Measurements from ENCODE around the gene PLD4. TPM values are rescaled to one million over a fixed set of nuclear protein-coding genes. Genes with fewer than 3 reads are reported as not detected.
A peak's percentile ranks its signal among the peaks of the same experiment; 100 is the strongest.

The PLD4 gene
- total and polyA plus RNA-seq, 2 of the 8 experiments (the other 6 are each of a cell fraction or from before 2014, with no cell fraction given) = 0.05 TPM; not detected in 1

DNA sequence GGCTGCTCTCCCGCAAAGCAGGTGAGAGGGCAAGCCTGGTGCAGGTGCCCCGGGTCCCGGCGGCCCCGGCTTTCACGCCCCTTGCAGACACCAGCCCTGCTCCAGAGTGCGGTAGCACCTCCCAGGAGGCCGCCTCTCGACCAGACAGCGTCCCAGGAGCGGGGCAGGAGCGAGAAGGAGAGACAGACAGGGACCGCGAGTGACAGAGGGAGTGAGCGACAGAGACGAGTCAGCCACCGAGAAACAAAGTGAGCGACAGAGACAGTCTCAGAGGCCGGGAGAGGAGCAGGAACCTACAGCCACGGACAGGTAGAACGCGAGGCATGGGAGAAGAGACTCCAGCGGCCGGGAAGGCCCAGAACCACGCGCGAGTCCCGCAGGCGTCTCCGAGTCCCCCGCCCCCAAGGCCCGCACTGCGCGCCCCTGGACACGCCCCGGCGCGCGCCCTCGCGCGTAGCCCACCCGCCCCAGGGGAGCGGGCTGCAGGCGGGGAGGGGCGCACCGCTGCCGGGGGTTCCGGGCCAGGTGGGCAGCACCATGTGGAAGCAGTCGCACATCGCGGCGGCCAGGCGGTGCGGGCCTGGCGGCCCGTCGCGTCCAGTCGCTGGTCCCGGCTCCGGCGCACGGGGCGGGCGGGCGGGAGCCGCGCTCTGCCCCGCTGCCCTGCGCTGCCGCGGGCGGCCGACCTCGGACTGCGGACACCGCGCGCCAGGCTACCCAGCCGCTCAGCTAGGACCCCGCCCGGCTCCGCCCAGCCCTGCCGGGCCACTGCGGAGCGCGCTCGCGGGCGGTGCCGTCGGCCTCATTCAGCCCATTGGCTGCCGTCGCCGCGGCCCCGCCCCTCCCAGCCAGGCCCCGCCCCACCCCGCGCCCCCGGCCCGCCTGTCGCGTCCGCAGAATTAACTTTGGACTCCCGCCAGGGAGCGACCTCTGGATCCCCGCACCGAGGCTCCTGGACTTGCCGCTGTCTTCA lies 53.3 kb downstream of the PLD4 start, which contains the start of gene AHNAK2 (continued):
- peak; percentile 52; the same call in 1 of the 2 replicates for TF ChIP-seq SUZ12 (IDR thresholded peaks at IDR 0.05; ENCODE audit: low read length)
- TF ChIP-seq CHD2 (IDR thresholded peaks at IDR 0.05; ENCODE audit: low read length) = no peak
- no peak for TF ChIP-seq ZNF274 (IDR thresholded peaks at IDR 0.05; ENCODE audit: borderline replicate concordance, extremely low read depth, low read length)
- TF ChIP-seq CEBPB (IDR thresholded peaks at IDR 0.05; ENCODE audit: low read depth, low read length) = no peak
- TF ChIP-seq POLR2AphosphoS5 (IDR thresholded peaks at IDR 0.05; ENCODE audit: low read depth, low read length) = no peak
- peak; percentile 57 for TF ChIP-seq EZH2 (IDR thresholded peaks at IDR 0.05; ENCODE audit: low read depth, low read length, severe bottlenecking)
- no peak for TF ChIP-seq MAFK (IDR thresholded peaks at IDR 0.05; ENCODE audit: low read depth, low read length)
- no peak for TF ChIP-seq SP1 (IDR thresholded peaks at IDR 0.05; ENCODE audit: low read depth, low read length)
- TF ChIP-seq BACH1 (IDR thresholded peaks at IDR 0.05; ENCODE audit: low read length) = no peak
- TF ChIP-seq SP4 (IDR thresholded peaks at IDR 0.05; ENCODE audit: low read length) = no peak
- TF ChIP-seq NRF1 (IDR thresholded peaks at IDR 0.05; ENCODE audit: low read depth, low read length) = no peak

All from H1 (cell line).